ENCODE measurements around the gene RAPGEF2.
A peak's percentile ranks its signal among the peaks of the same experiment; 100 is the strongest.

Gene RAPGEF2

GRCh38 chr4:159292137-159292896 is 189.4 kb downstream of the RAPGEF2 start:
- no peak overlapping the region for H3K4me3 Mint-ChIP-seq
- peak in 2 of 3 experiments; percentile 3 to 11 for TF ChIP-seq CTCF (IDR thresholded peaks at IDR 0.05; ENCODE audit: unreplicated experiment in 3 of 3)
- H3K9me3 Mint-ChIP-seq, result no peaks in the 10 kb centered on the region
- H3K27me3 Mint-ChIP-seq (ENCODE audit: low read depth), result no peaks in the 10 kb centered on the region
- H3K4me1 Mint-ChIP-seq, result peaks cover 16% of the 10 kb centered on the region
- H3K27ac Mint-ChIP-seq, result peak overlapping the region in 1 of 3 experiments; percentile 24
- no peaks in the 10 kb centered on the region for H3K36me3 Mint-ChIP-seq (ENCODE audit: low read depth)

GRCh38 chr4:159293811-159294515 is 191.1 kb downstream of the RAPGEF2 start:
- Mint-ChIP-seq H3K4me1 (peaks cover 14% of the 10 kb centered on the region), H3K9me3 (no peaks in the 10 kb centered on the region), H3K4me3 (no peak overlapping the region), H3K27ac (no peak overlapping the region), H3K36me3 (ENCODE audit: low read depth) (no peaks in the 10 kb centered on the region), H3K27me3 (ENCODE audit: low read depth) (no peaks in the 10 kb centered on the region)
- no peak for TF ChIP-seq CTCF (IDR thresholded peaks at IDR 0.05; ENCODE audit: unreplicated experiment in 3 of 3)

- no peak for TF ChIP-seq CTCF (IDR thresholded peaks at IDR 0.05; ENCODE audit: unreplicated experiment in 3 of 3)
- Mint-ChIP-seq H3K27me3 (ENCODE audit: low read depth) (no peaks in the 10 kb centered on the region), H3K4me1 (peaks cover 5% of the 10 kb centered on the region), H3K9me3 (no peaks in the 10 kb centered on the region), H3K27ac (no peak overlapping the region), H3K4me3 (no peak overlapping the region), H3K36me3 (ENCODE audit: low read depth) (no peaks in the 10 kb centered on the region)
These were observed 193.2 kb downstream of the RAPGEF2 start for GRCh38 chr4:159296061-159296460.

GRCh38 chr4:159297091-159297490 is 194.2 kb downstream of the RAPGEF2 start:
- Mint-ChIP-seq H3K4me3 (no peak overlapping the region), H3K27ac (no peak overlapping the region), H3K36me3 (ENCODE audit: low read depth) (no peaks in the 10 kb centered on the region), H3K4me1 (peaks cover 5% of the 10 kb centered on the region), H3K27me3 (ENCODE audit: low read depth) (no peaks in the 10 kb centered on the region), H3K9me3 (no peaks in the 10 kb centered on the region)
- TF ChIP-seq CTCF (IDR thresholded peaks at IDR 0.05; ENCODE audit: unreplicated experiment in 3 of 3), result no peak

- TF ChIP-seq CTCF (IDR thresholded peaks at IDR 0.05; ENCODE audit: unreplicated experiment in 3 of 3), result no peak
- Mint-ChIP-seq H3K27me3 (ENCODE audit: low read depth) (no peaks in the 10 kb centered on the region), H3K4me1 (peaks cover 5% of the 10 kb centered on the region)
These were observed 195.6 kb downstream of the RAPGEF2 start for GRCh38 chr4:159298502-159298901.

More at GRCh38 chr4:159298502-159298901, 195.6 kb downstream of the RAPGEF2 start:
- no peak overlapping the region for H3K4me3 Mint-ChIP-seq
- H3K9me3 Mint-ChIP-seq, result no peaks in the 10 kb centered on the region
- peak overlapping the region in 1 of 3 experiments; percentile 6 for H3K27ac Mint-ChIP-seq
- no peaks in the 10 kb centered on the region for H3K36me3 Mint-ChIP-seq (ENCODE audit: low read depth)
